Measurements from ENCODE around the gene ARHGEF4.

ARHGEF4 gene

GRCh38 chr2:130842770-130843169, 6.1 kb downstream of the ARHGEF4 start:
- Histone ChIP-seq H3K9ac (no peak overlapping the region), H4K20me1 (ENCODE audit: insufficient read depth) (no peaks in the 10 kb centered on the region), H3K79me2 (ENCODE audit: insufficient read depth, low read depth) (no peaks in the 10 kb centered on the region), H3K27ac (no peak overlapping the region), H3K36me3 (ENCODE audit: insufficient read depth) (no peaks in the 10 kb centered on the region), H3K4me1 (ENCODE audit: low read depth, poor library complexity, severe bottlenecking) (no peaks in the 10 kb centered on the region), H3K4me2 (no peak overlapping the region), H3K27me3 (ENCODE audit: insufficient read depth, low read depth) (no peaks in the 10 kb centered on the region), H2AFZ (ENCODE audit: low read depth) (no peak overlapping the region), H3K4me3 (IDR thresholded peaks at IDR 0.05; ENCODE audit: insufficient read depth, low read depth, low read length) (no peak overlapping the region)
- TF ChIP-seq CTCF (conservative IDR thresholded peaks at IDR 0.05; ENCODE audit: low read depth, low read length): no peak

GRCh38 chr2:130843321-130843985, 6.7 kb downstream of the ARHGEF4 start:
- H3K27me3 ChIP-seq (ENCODE audit: insufficient read depth, low read depth): no peaks in the 10 kb centered on the region
- H3K79me2 ChIP-seq (ENCODE audit: insufficient read depth, low read depth): no peaks in the 10 kb centered on the region
- no peak overlapping the region for H2AFZ ChIP-seq (ENCODE audit: low read depth)
- H3K27ac ChIP-seq: no peak overlapping the region
- no peaks in the 10 kb centered on the region for H4K20me1 ChIP-seq (ENCODE audit: insufficient read depth)
- no peaks in the 10 kb centered on the region for H3K4me1 ChIP-seq (ENCODE audit: low read depth, poor library complexity, severe bottlenecking)
- H3K36me3 ChIP-seq (ENCODE audit: insufficient read depth): no peaks in the 10 kb centered on the region
- no peak overlapping the region for H3K4me2 ChIP-seq
- H3K4me3 ChIP-seq (IDR thresholded peaks at IDR 0.05; ENCODE audit: insufficient read depth, low read depth, low read length): no peak overlapping the region
- no peak overlapping the region for H3K9ac ChIP-seq
- TF ChIP-seq CTCF (conservative IDR thresholded peaks at IDR 0.05; ENCODE audit: low read depth, low read length): no peak

- Histone ChIP-seq H3K36me3 (ENCODE audit: insufficient read depth) (no peaks in the 10 kb centered on the region), H3K9ac (no peak overlapping the region), H3K4me3 (IDR thresholded peaks at IDR 0.05; ENCODE audit: insufficient read depth, low read depth, low read length) (no peak overlapping the region), H3K79me2 (ENCODE audit: insufficient read depth, low read depth) (no peaks in the 10 kb centered on the region), H3K4me2 (no peak overlapping the region), H3K27me3 (ENCODE audit: insufficient read depth, low read depth) (no peaks in the 10 kb centered on the region), H4K20me1 (ENCODE audit: insufficient read depth) (no peaks in the 10 kb centered on the region), H3K27ac (no peak overlapping the region), H3K4me1 (ENCODE audit: low read depth, poor library complexity, severe bottlenecking) (no peaks in the 10 kb centered on the region), H2AFZ (ENCODE audit: low read depth) (no peak overlapping the region)
- TF ChIP-seq CTCF (conservative IDR thresholded peaks at IDR 0.05; ENCODE audit: low read depth, low read length): no peak
Measured at GRCh38 chr2:130844161-130844560, 7.4 kb downstream of the ARHGEF4 start.

GRCh38 chr2:130845505-130846085, 8.9 kb downstream of the ARHGEF4 start:
- Histone ChIP-seq H3K4me1 (ENCODE audit: low read depth, poor library complexity, severe bottlenecking) (no peaks in the 10 kb centered on the region), H3K9ac (no peak overlapping the region), H3K27me3 (ENCODE audit: insufficient read depth, low read depth) (no peaks in the 10 kb centered on the region), H2AFZ (ENCODE audit: low read depth) (no peak overlapping the region), H3K27ac (no peak overlapping the region), H4K20me1 (ENCODE audit: insufficient read depth) (no peaks in the 10 kb centered on the region), H3K79me2 (ENCODE audit: insufficient read depth, low read depth) (no peaks in the 10 kb centered on the region), H3K36me3 (ENCODE audit: insufficient read depth) (no peaks in the 10 kb centered on the region), H3K4me2 (no peak overlapping the region), H3K4me3 (IDR thresholded peaks at IDR 0.05; ENCODE audit: insufficient read depth, low read depth, low read length) (no peak overlapping the region)
- TF ChIP-seq CTCF (conservative IDR thresholded peaks at IDR 0.05; ENCODE audit: low read depth, low read length): no peak
